HG03565 (cell line): ENCODE results near the gene MAPKAPK2.
"Not testable (repeated sequence)": the region's sequence is repeated elsewhere in the genome, so short reads cannot be mapped to it uniquely, and the experiment has no call there.

ENCODE experiments used
- ATAC-seq: cut with Tn5 transposase; IDR thresholded peaks from one replicate; pipeline ENCODE4 v1.9.1; 2021; ENCODE audit warnings: mild to moderate bottlenecking, moderate library complexity; ENCODE audit not compliant: unreplicated experiment

MAPKAPK2 gene

DNA sequence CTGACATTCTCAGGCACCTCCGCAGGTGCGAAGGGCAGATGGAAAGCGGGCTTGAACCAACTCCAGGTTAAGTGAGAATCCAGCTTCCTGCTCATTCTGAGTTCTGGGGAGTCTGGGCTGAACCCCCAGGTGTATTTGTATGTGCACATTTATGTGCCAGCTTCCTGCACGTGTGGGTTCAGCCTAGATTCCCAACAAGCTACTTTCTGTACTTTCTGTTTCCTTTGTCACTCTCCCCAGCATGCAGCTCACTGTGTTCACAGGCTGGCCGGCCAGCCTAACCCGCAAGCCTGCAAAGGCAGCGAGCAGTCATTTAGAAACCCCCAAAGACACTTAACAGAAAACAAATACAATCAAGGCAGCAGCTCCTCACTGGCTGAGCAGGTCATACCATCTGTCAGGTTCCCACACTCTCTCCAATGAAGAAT is 84.6 kb downstream of the MAPKAPK2 start:
- ATAC-seq, result peak; percentile 60

DNA sequence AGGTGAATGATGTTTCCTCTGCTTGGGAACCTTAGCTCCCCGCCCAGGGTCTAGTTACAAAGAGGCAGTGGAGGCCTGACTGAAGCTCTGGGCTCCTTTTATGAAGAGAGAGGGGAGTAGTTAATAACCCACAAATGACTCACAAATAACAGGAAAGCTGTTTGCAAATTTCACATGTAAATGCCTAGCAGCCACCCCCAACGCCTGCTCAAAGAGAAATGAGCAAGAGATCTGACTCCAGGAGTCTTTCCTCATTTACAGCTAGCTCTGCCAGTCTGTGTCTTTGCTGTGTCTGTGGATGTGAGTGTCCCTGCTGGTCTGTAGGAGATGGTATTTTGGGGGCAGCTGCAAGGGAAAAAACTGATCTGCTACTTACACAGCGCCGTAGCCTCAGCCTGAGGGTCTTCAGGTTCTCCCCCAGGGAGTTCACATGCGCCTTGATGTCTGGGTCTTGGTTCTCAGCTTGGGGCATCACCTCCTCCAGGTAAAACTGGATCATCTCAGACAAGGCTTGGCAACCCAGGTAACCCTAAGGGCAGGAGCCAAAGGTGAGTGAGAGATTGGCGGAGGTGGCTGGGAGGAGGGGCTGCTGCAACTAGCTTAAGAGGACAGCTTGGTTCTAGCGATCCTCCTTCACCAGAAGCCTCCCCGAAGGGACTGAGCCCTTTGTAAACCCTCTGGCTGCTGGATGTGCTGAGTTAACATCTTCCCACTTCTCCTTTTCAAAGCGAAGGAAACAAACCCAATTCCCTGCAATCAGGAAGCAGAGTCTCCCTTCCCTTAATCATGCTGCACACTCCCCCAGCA is 86.0 kb downstream of the MAPKAPK2 start, which contains the start of gene IL19:
Gene IL19 (plus strand): TSS at position 243 of the 807 bp plus-strand sequence. CDS start 65,890 bp downstream, outside the sequence.
- ATAC-seq, result no peak

DNA sequence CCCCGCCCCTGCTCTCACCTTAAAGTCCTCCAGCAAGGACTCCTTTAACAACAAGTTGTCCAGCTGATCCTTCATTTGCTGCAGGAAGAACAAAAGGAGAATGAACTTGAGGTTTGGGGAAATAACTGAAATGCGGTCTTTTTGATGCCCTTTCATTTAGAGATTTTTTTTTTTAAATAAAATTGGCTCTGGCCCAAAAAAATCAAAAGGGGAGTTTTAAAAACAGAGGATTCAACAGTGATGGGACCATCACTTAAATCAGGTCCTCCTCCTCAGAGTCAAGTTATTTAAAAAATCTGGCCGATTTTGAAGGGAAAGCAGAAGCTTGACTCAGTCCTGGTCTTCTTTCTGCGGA is 86.6 kb downstream of the MAPKAPK2 start:
- ATAC-seq, result no peak

DNA sequence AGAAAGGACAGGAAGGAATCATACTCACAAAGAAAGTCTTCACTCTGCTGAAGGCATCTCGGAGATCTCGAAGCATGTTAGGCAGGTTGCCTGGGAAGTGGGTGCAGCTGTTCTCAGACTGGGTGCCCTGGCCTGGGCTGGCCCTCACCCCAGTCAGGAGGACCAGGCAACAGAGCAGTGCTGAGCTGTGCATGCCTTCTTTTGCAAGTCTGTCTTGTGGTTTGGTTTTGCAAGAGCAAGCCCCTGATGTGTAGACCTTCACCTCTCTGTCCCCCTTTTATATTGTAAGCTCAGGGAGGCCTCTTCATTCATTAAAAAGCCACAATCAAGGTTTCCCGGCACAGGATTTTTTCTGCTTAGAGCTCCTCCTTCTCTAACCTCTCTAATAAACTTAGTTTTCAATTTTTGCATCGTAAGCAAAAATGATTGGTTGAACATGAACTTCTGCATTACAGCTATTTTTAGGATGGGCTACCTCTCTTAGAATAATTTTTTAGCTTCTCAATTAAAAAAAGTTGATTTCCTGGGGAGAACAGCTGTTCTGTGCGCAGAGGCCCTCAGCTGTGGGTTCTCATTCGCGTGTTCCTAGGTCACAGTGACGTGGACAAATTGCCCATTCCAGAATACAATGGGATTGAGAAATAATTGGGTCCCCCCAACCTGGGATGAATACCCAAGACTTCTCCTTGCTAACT is 87.7 kb downstream of the MAPKAPK2 start, which contains the start of gene IL10:
Gene IL10 (minus strand): TSS at position 252 of the 695 bp plus-strand sequence. CDS start 59 bp downstream, at position 193.
- ATAC-seq, result no peak

DNA sequence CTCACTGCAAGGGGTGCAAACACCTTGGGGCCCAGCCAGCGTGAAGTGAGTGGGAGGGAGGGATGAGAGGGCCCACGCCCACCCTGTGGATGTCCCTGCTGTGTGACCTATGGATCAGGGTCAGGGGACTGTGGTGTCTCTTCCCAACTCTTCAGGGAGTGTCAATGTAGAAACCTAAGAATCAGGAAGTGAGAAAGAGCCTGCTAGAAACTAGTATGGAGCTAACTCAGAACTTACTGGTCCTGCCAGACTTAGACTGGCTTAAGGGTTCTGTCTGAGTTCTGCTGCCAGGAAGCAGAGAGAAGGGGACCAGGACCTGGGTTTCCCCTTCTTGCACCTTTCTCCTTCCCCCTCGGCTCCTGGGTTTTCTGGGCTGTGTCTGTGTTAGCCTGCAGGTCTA is 89.4 kb downstream of the MAPKAPK2 start:
- ATAC-seq, result no peak

DNA sequence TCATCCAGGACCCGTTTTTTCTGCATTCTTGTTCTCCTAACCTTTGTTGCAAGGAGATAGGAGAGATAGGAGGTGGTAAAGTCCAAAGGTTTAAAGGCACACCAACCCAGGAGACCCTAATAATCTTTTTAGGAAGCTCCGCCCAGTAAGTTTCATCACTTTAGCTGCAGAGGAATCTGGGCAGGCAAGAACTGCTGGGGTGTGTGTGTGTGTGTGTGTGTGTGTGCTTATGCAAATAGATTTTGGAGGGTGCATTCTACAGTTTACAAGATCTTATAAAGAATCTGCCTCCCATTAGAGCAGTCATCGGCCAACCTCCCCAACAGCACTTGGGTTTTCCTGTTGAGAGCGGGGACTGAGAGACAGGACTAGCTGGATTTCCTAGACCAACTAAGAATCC is 91.5 kb downstream of the MAPKAPK2 start:
- ATAC-seq, result no peak

DNA sequence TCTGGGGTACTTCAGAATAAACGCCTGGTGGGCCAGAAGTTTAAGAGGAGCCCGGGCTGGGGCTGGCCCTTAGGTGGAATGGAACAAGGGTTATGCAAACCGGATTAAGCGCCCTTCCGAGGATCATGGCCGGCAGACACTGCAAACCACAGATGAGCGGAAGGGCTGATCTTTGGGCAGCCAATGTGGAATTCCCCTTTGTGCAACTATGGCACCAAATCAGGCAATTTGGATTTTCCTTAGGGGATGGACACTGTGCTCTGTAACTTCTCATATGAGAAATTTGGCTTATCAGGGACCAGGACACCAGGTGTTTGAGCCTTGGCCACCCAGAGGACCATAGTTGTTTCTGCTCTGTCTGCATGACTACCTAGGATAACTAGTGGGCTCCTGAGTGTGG is 93.3 kb downstream of the MAPKAPK2 start:
- no peak for ATAC-seq

- ATAC-seq, result not testable (repeated sequence)
These were observed 94.2 kb downstream of the MAPKAPK2 start for GRCh38 chr1:206778911-206779310.

- ATAC-seq, result no peak
These were observed 94.9 kb downstream of the MAPKAPK2 start for GRCh38 chr1:206779638-206780037.

GRCh38 chr1:206782448-206782847 is 97.7 kb downstream of the MAPKAPK2 start:
- peak; percentile 39 for ATAC-seq

DNA sequence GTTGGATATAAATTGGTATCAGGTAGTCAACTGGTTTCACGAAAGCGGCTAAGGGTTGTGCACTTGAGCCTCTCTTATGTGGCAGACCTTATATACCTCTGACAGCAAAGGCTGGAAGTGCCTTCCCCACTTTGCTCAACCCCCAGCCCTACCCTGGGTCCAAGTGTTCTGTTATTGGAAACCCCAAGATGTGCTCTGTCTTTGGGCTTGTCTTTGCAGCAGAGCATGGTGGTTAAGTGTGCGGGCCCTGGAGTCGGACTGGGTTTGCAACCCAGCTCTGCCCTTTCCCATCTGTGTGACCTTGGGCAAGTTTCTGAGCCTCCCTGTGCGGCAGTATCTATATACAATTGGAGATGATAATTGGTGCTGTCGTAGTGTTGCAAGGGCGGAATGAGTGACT is 98.8 kb downstream of the MAPKAPK2 start:
- no peak for ATAC-seq
